H1 (cell line): Measurements from ENCODE around the gene MIOX. TPM values are rescaled to one million over a fixed set of nuclear protein-coding genes. Genes with fewer than 3 reads are reported as not detected.
A peak's percentile ranks its signal among the peaks of the same experiment; 100 is the strongest.

Experiments
- BRCA1 ChIP-seq: IDR thresholded peaks from 2 replicates; pipeline ENCODE4 v1.6.1; 2012; ENCODE audit warnings: low read depth, low read length, improper control_type of control experiment
- CHD1 ChIP-seq: IDR thresholded peaks from 2 replicates; pipeline ENCODE4 v1.6.1; 2012; ENCODE audit warnings: low read depth, low read length, improper control_type of control experiment
- EGR1 ChIP-seq: IDR thresholded peaks from 2 replicates; pipeline ENCODE4 v1.6.1; 2011; ENCODE audit warnings: low read depth, low read length, borderline replicate concordance
- GTF2F1 ChIP-seq: IDR thresholded peaks from 2 replicates; pipeline ENCODE4 v1.6.1; 2012; ENCODE audit warnings: low read depth, low read length, improper control_type of control experiment, borderline replicate concordance
- JUND ChIP-seq: IDR thresholded peaks from 2 replicates; pipeline ENCODE4 v1.6.1; 2011; ENCODE audit warnings: mild to moderate bottlenecking, improper control_type of control experiment, low read length
- NRF1 ChIP-seq: IDR thresholded peaks from 2 replicates; pipeline ENCODE4 v1.6.1; 2011; ENCODE audit warnings: mild to moderate bottlenecking, low read depth, low read length, improper control_type of control experiment
- PHF8 ChIP-seq: fragments of 200-600 bp; sonication (generic); conservative IDR thresholded peaks from 2 replicates; pipeline ENCODE4 v1.7.1; 2012; ENCODE audit warnings: low read depth, mild to moderate bottlenecking, inconsistent platforms, low read length, moderate library complexity
- RNF2 ChIP-seq: fragments of 200-900, 300-1000 bp; sonication (generic); IDR thresholded peaks from 2 replicates; pipeline ENCODE4 v1.7.1; 2016; ENCODE audit warnings: borderline replicate concordance, low read depth, mild to moderate bottlenecking, antibody characterized with exemption, low read length; ENCODE audit not compliant: poor library complexity, severe bottlenecking; ENCODE audit errors: missing control alignments
- SAP30 ChIP-seq: fragments of 300-600 bp; sonication (generic); IDR thresholded peaks from 2 replicates; pipeline ENCODE4 v1.7.1; 2012; ENCODE audit warnings: low read length, moderate library complexity, mild to moderate bottlenecking, inconsistent platforms; ENCODE audit not compliant: insufficient read depth, insufficient replicate concordance
- SP2 ChIP-seq: IDR thresholded peaks from 2 replicates; pipeline ENCODE4 v1.6.1; 2012; ENCODE audit warnings: mild to moderate bottlenecking, low read length, inconsistent platforms
- TAF1 ChIP-seq: IDR thresholded peaks from 2 replicates; pipeline ENCODE4 v1.6.1; 2011; ENCODE audit warnings: mild to moderate bottlenecking, low read depth, low read length
- polyA plus RNA-seq, 7 experiments: library from polyadenylated mRNA; depleted of rRNA in 3 of 7; stranded (reverse) in 5 of 7; unstranded in 2 of 7; fragments of >200 nt in 5 of 7; fragments of 200-250 nt in 2 of 7; gene quantifications; 1 replicate in 5 of 7; 2 replicates in 1 of 7; 4 replicates in 1 of 7; pipeline versions ENCODE4 v1.2.1 to v1.2.3, GENCODE V29; 2011 to 2013; ENCODE audit warnings: missing spikeins in 2 of 7, mixed read lengths in 2 of 7
- total RNA-seq: library from RNA; stranded (reverse); fragmentation: NEBNext Ultra II Directional; extraction: Animal tissue kit (Norgen Biotek cat#: 25700); gene quantifications from 2 replicates; pipeline ENCODE4 v1.2.1, GENCODE V29; 2021
- TF ChIP-seq, protein P1 (sequence below), 3 experiments: IDR thresholded peaks; 1 replicate in 2 of 3; 2 replicates in 1 of 3; pipeline versions ENCODE4 v1.5.1 to v1.6.1; 2011; ENCODE audit warnings: low read length in 3 of 3, mild to moderate bottlenecking in 3 of 3, inconsistent platforms in 2 of 3, low read depth in 1 of 3, moderate library complexity in 1 of 3; ENCODE audit not compliant: insufficient read depth in 1 of 3; ENCODE audit errors: control extremely low read depth in 1 of 3

MIOX gene
- total and polyA plus RNA-seq, 2 of the 8 experiments (the other 6 are each of a cell fraction or from before 2014, with no cell fraction given), result 0.30 to 0.32 TPM

DNA sequence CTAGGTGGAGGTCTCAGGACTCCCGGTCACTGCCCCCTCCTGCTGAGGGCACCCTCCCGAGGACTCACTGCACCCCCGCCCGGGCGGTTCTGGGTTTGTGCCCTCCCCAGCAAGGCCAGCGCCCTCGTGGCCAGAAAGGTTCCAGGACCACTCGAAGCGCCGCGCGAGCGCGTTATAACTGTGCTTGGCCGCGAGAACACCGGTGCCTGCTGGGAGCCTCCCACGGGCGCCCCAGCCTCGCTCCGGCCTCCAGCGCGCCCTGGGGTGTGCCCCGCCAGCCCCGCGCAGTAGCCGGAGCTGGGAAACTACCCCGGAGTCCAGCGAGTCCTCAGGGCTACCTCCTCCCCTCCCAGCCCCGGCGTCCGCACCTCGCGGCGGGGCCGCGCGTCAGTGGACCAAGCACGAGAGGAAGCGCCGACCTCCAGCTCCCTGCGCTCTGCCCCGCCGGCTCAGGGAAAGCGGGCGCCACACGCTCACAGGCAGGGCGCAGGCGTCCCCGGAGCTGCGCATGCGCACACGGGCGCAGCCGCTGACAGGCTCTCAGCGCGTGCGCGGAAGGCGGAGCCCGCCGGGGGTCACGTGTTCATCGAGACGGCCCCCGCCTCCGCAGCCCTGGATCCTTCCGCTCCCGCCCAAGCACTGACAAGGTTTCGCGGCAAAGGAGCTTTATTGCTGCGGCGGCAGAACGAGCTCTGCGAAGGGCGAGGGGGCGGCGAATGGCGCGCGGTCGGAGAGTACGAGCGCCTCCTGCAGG is 38.6 kb downstream of the MIOX start, which contains the start of gene SCO2 (continued):
- TF ChIP-seq GTF2F1 (no peak), SAP30 (no peak), JUND (no peak), RNF2 (no peak), TAF1 (peak; percentile 65; the same call in 1 of the 2 replicates), BRCA1 (no peak), NRF1 (peak; percentile 93), EGR1 (peak; percentile 76; the same call in 1 of the 2 replicates), PHF8 (peak; percentile 62), CHD1 (no peak), SP2 (no peak)
- TF ChIP-seq, protein P1, sequence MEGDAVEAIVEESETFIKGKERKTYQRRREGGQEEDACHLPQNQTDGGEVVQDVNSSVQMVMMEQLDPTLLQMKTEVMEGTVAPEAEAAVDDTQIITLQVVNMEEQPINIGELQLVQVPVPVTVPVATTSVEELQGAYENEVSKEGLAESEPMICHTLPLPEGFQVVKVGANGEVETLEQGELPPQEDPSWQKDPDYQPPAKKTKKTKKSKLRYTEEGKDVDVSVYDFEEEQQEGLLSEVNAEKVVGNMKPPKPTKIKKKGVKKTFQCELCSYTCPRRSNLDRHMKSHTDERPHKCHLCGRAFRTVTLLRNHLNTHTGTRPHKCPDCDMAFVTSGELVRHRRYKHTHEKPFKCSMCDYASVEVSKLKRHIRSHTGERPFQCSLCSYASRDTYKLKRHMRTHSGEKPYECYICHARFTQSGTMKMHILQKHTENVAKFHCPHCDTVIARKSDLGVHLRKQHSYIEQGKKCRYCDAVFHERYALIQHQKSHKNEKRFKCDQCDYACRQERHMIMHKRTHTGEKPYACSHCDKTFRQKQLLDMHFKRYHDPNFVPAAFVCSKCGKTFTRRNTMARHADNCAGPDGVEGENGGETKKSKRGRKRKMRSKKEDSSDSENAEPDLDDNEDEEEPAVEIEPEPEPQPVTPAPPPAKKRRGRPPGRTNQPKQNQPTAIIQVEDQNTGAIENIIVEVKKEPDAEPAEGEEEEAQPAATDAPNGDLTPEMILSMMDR (IDR thresholded peaks at IDR 0.05; ENCODE audit: control extremely low read depth in 1 of 3, insufficient read depth in 1 of 3, low read depth in 1 of 3, low read length in 3 of 3), result peak in 2 of 3 experiments; percentile 49 to 52; a peak in 3 of 4 replicates
